Stimulated activated CD8-positive, alpha-beta memory T cell treated with anti-CD3 and anti-CD28 coated beads, Interleukin-15, amount 100 ng/mL, for 24 hours (primary cell): ENCODE measurements around the gene SRL.
"Not testable (repeated sequence)": the region's sequence is repeated elsewhere in the genome, so short reads cannot be mapped to it uniquely, and the experiment has no call there.

Experiments
- DNase-seq: peaks from one replicate; pipeline ENCODE4 v3.0.0-alpha.2; 2020; ENCODE audit warnings: low read depth

The SRL gene

GRCh38 chr16:4160658-4161430 is 81.0 kb downstream of the SRL start:
- no peak for DNase-seq

DNA sequence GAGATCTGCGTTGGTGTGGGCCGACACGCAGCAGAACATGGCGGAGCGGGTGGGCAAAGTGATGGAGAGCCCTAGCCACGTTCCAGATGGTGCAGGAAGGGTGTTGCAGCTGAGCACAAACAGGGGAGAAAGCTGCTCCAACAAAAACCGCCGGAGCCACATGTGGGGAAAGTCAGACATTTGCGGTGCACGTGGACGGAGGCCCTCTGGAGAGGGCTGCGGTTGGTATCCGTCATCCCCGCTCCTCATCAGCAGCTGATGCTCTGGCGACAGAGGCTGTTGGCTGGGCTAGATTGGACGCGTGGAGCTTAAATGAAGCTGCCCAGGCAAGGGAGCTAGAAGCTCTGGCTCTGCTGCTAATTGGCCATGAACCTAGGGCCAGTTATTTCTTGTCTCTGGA is 82.2 kb downstream of the SRL start:
- no peak for DNase-seq

GRCh38 chr16:4158143-4159093 is 83.5 kb downstream of the SRL start:
- no peak for DNase-seq

GRCh38 chr16:4157376-4157825 is 84.5 kb downstream of the SRL start:
- no peak for DNase-seq

- not testable (repeated sequence) for DNase-seq
Measured at GRCh38 chr16:4156503-4156902, 85.4 kb downstream of the SRL start.

DNA sequence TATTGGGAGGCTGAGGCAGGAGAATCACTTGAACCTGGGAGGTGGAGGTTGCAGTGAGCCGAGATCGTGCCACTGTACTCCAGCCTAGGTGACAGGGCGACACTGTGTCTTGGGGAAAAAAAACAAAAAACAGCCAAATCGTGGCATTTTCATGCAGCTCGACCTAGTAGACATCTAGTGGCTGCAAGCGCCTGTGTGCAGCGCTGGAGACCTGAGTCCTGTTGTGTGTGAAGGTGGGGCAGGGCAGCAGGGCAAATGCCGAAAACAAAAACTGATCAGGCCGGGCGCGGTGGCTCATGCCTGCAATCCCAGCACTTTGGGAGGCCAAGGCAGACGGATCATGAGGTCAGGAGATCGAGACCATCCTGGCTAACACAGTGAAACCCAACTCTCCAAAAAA is 88.5 kb downstream of the SRL start:
- not testable (repeated sequence) for DNase-seq

DNA sequence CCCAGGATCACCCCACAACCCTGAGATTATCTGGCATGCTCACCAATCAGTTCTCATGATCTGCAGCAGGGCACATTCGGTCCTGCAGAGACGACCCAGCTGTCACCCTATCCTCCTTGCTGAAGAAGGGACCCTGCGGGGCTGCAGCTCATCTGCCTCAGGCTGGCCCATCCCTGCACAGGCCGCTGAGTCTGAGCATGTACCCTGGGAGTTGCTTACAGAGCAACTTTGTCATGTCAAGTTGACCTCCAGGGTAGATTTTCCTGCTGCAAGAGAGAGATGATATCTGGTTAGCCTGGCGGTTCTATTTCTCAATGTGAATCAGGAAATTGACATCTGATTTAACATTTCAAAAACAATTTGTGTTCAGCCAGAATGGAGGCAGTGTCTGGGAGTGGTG is 89.6 kb downstream of the SRL start:
- DNase-seq, result no peak

- no peak for DNase-seq
Measured at GRCh38 chr16:4147236-4147635, 94.6 kb downstream of the SRL start.

- DNase-seq, result no peak
Measured at GRCh38 chr16:4142268-4142667, 99.6 kb downstream of the SRL start.

- no peak for DNase-seq
Measured at GRCh38 chr16:4141604-4142003, 100.3 kb downstream of the SRL start.

GRCh38 chr16:4140652-4141051 is 101.2 kb downstream of the SRL start:
- no peak for DNase-seq

- DNase-seq, result no peak
Measured at GRCh38 chr16:4139968-4140367, 101.9 kb downstream of the SRL start.
